ENCODE measurements around the gene FKBP2. TPM values are rescaled to one million over a fixed set of nuclear protein-coding genes. Genes with fewer than 3 reads are reported as not detected.

The FKBP2 gene
- total RNA-seq, 1 experiment from 2014 or later = 27.8 TPM

- Histone ChIP-seq H3K79me2 (ENCODE audit: low read length) (peaks cover 29% of the 10 kb centered on the region), H3K4me2 (ENCODE audit: low read depth, low read length, poor library complexity, severe bottlenecking) (peak overlapping the region; percentile 80), H3K4me1 (ENCODE audit: low read length) (peaks cover 54% of the 10 kb centered on the region), H3K9ac (ENCODE audit: low read length) (peak overlapping the region; percentile 88), H2AFZ (ENCODE audit: low read length) (no peak overlapping the region), H3K9me2 (replicated peaks; ENCODE audit: insufficient read depth, low read length) (no peaks in the 10 kb centered on the region), H3K36me3 (ENCODE audit: insufficient read depth, low read length) (peaks cover 10% of the 10 kb centered on the region; the same call in 1 of the 2 replicates), H3K9me3 (ENCODE audit: low read length) (no peaks in the 10 kb centered on the region), H4K20me1 (ENCODE audit: insufficient read depth, low read depth, low read length) (peaks cover 6% of the 10 kb centered on the region; the same call in 1 of the 2 replicates), H3K27me3 (ENCODE audit: low read length) (no peaks in the 10 kb centered on the region), H3K27ac (ENCODE audit: low read length) (peak overlapping the region; percentile 81), H3K4me3 (ENCODE audit: low read length) (peak overlapping the region; percentile 85)
- DNase-seq = peak; percentile 100
These were observed 271 bp downstream of the FKBP2 start for GRCh38 chr11:64241241-64241490.

GRCh38 chr11:64241491-64242374 lies 838 bp downstream of the FKBP2 start:
- peak; percentile 87 for DNase-seq
- Histone ChIP-seq H3K27ac (ENCODE audit: low read length) (peak overlapping the region; percentile 84), H3K9ac (ENCODE audit: low read length) (peak overlapping the region; percentile 93), H3K4me2 (ENCODE audit: low read depth, low read length, poor library complexity, severe bottlenecking) (peak overlapping the region; percentile 80), H3K27me3 (ENCODE audit: low read length) (no peaks in the 10 kb centered on the region), H3K4me1 (ENCODE audit: low read length) (peaks cover 54% of the 10 kb centered on the region), H3K36me3 (ENCODE audit: insufficient read depth, low read length) (peaks cover 10% of the 10 kb centered on the region; the same call in 1 of the 2 replicates), H3K9me3 (ENCODE audit: low read length) (no peaks in the 10 kb centered on the region), H3K9me2 (replicated peaks; ENCODE audit: insufficient read depth, low read length) (no peaks in the 10 kb centered on the region), H3K4me3 (ENCODE audit: low read length) (peak overlapping the region; percentile 85), H4K20me1 (ENCODE audit: insufficient read depth, low read depth, low read length) (peaks cover 6% of the 10 kb centered on the region; the same call in 1 of the 2 replicates), H2AFZ (ENCODE audit: low read length) (peak overlapping the region; percentile 30; the same call in 1 of the 2 replicates), H3K79me2 (ENCODE audit: low read length) (peaks cover 30% of the 10 kb centered on the region)

GRCh38 chr11:64243236-64243854 lies 2.5 kb downstream of the FKBP2 start:
- H3K4me3 ChIP-seq (ENCODE audit: low read length) = peak overlapping the region; percentile 85
- H3K9me2 ChIP-seq (replicated peaks; ENCODE audit: insufficient read depth, low read length) = no peaks in the 10 kb centered on the region
- H3K4me2 ChIP-seq (ENCODE audit: low read depth, low read length, poor library complexity, severe bottlenecking) = peak overlapping the region; percentile 80
- DNase-seq = peak; percentile 59
- H3K36me3 ChIP-seq (ENCODE audit: insufficient read depth, low read length) = peaks cover 4% of the 10 kb centered on the region; the same call in 1 of the 2 replicates
- H4K20me1 ChIP-seq (ENCODE audit: insufficient read depth, low read depth, low read length) = peaks cover 6% of the 10 kb centered on the region; the same call in 1 of the 2 replicates
- no peaks in the 10 kb centered on the region for H3K27me3 ChIP-seq (ENCODE audit: low read length)
- peaks cover 30% of the 10 kb centered on the region for H3K79me2 ChIP-seq (ENCODE audit: low read length)
- H3K4me1 ChIP-seq (ENCODE audit: low read length) = peaks cover 66% of the 10 kb centered on the region
- 0 out of 2 replicates have a peak overlapping the region, but pooled peaks have one; percentile 84 for H3K27ac ChIP-seq (ENCODE audit: low read length)
- H3K9ac ChIP-seq (ENCODE audit: low read length) = peak overlapping the region; percentile 93
- H3K9me3 ChIP-seq (ENCODE audit: low read length) = no peaks in the 10 kb centered on the region
- no peak overlapping the region for H2AFZ ChIP-seq (ENCODE audit: low read length)

- peaks cover 4% of the 10 kb centered on the region; the same call in 1 of the 2 replicates for H3K36me3 ChIP-seq (ENCODE audit: insufficient read depth, low read length)
- no peaks in the 10 kb centered on the region for H3K27me3 ChIP-seq (ENCODE audit: low read length)
- 0 out of 2 replicates have a peak overlapping the region, but pooled peaks have one; percentile 3 for H3K27ac ChIP-seq (ENCODE audit: low read length)
- no peak overlapping the region for H2AFZ ChIP-seq (ENCODE audit: low read length)
- H3K9ac ChIP-seq (ENCODE audit: low read length) = peak overlapping the region; percentile 93; the same call in 1 of the 2 replicates
- H3K79me2 ChIP-seq (ENCODE audit: low read length) = peaks cover 30% of the 10 kb centered on the region
- H3K4me1 ChIP-seq (ENCODE audit: low read length) = peaks cover 60% of the 10 kb centered on the region
- no peaks in the 10 kb centered on the region for H3K9me3 ChIP-seq (ENCODE audit: low read length)
- peaks cover 6% of the 10 kb centered on the region; the same call in 1 of the 2 replicates for H4K20me1 ChIP-seq (ENCODE audit: insufficient read depth, low read depth, low read length)
- peak; percentile 43 for DNase-seq
- no peaks in the 10 kb centered on the region for H3K9me2 ChIP-seq (replicated peaks; ENCODE audit: insufficient read depth, low read length)
- peak overlapping the region; percentile 80 for H3K4me2 ChIP-seq (ENCODE audit: low read depth, low read length, poor library complexity, severe bottlenecking)
- no peak overlapping the region for H3K4me3 ChIP-seq (ENCODE audit: low read length)
These were observed 3.2 kb downstream of the FKBP2 start for GRCh38 chr11:64244107-64244506.

- Histone ChIP-seq H3K4me2 (ENCODE audit: low read depth, low read length, poor library complexity, severe bottlenecking) (peak overlapping the region; percentile 88), H4K20me1 (ENCODE audit: insufficient read depth, low read depth, low read length) (peaks cover 6% of the 10 kb centered on the region; the same call in 1 of the 2 replicates), H2AFZ (ENCODE audit: low read length) (no peak overlapping the region), H3K27ac (ENCODE audit: low read length) (peak overlapping the region; percentile 88), H3K27me3 (ENCODE audit: low read length) (no peaks in the 10 kb centered on the region), H3K79me2 (ENCODE audit: low read length) (peaks cover 30% of the 10 kb centered on the region), H3K4me3 (ENCODE audit: low read length) (peak overlapping the region; percentile 97), H3K36me3 (ENCODE audit: insufficient read depth, low read length) (peaks cover 4% of the 10 kb centered on the region; the same call in 1 of the 2 replicates), H3K9me2 (replicated peaks; ENCODE audit: insufficient read depth, low read length) (no peaks in the 10 kb centered on the region), H3K4me1 (ENCODE audit: low read length) (peaks cover 53% of the 10 kb centered on the region), H3K9me3 (ENCODE audit: low read length) (no peaks in the 10 kb centered on the region), H3K9ac (ENCODE audit: low read length) (peak overlapping the region; percentile 96)
- DNase-seq = peak; percentile 40
These were observed 4.1 kb downstream of the FKBP2 start for GRCh38 chr11:64244966-64245365.

- H3K4me1 ChIP-seq (ENCODE audit: low read length) = peaks cover 49% of the 10 kb centered on the region
- H3K36me3 ChIP-seq (ENCODE audit: insufficient read depth, low read length) = peaks cover 4% of the 10 kb centered on the region; the same call in 1 of the 2 replicates
- no peaks in the 10 kb centered on the region for H3K9me2 ChIP-seq (replicated peaks; ENCODE audit: insufficient read depth, low read length)
- H3K4me3 ChIP-seq (ENCODE audit: low read length) = peak overlapping the region; percentile 97
- H2AFZ ChIP-seq (ENCODE audit: low read length) = no peak overlapping the region
- peak overlapping the region; percentile 96 for H3K9ac ChIP-seq (ENCODE audit: low read length)
- H3K27me3 ChIP-seq (ENCODE audit: low read length) = no peaks in the 10 kb centered on the region
- peaks cover 6% of the 10 kb centered on the region; the same call in 1 of the 2 replicates for H4K20me1 ChIP-seq (ENCODE audit: insufficient read depth, low read depth, low read length)
- peak; percentile 76 for DNase-seq
- H3K27ac ChIP-seq (ENCODE audit: low read length) = peak overlapping the region; percentile 88
- peaks cover 30% of the 10 kb centered on the region for H3K79me2 ChIP-seq (ENCODE audit: low read length)
- H3K4me2 ChIP-seq (ENCODE audit: low read depth, low read length, poor library complexity, severe bottlenecking) = peak overlapping the region; percentile 88
- H3K9me3 ChIP-seq (ENCODE audit: low read length) = no peaks in the 10 kb centered on the region
These were observed 4.5 kb downstream of the FKBP2 start for GRCh38 chr11:64245401-64245796.

GRCh38 chr11:64245797-64246620 lies 5.1 kb downstream of the FKBP2 start:
- Histone ChIP-seq H3K79me2 (ENCODE audit: low read length) (peaks cover 30% of the 10 kb centered on the region), H2AFZ (ENCODE audit: low read length) (no peak overlapping the region), H3K27ac (ENCODE audit: low read length) (peak overlapping the region; percentile 88), H3K9me2 (replicated peaks; ENCODE audit: insufficient read depth, low read length) (no peaks in the 10 kb centered on the region), H3K4me2 (ENCODE audit: low read depth, low read length, poor library complexity, severe bottlenecking) (peak overlapping the region; percentile 88), H3K4me1 (ENCODE audit: low read length) (peaks cover 53% of the 10 kb centered on the region), H3K36me3 (ENCODE audit: insufficient read depth, low read length) (peaks cover 4% of the 10 kb centered on the region; the same call in 1 of the 2 replicates), H3K9ac (ENCODE audit: low read length) (peak overlapping the region; percentile 96), H3K9me3 (ENCODE audit: low read length) (no peaks in the 10 kb centered on the region), H3K27me3 (ENCODE audit: low read length) (no peaks in the 10 kb centered on the region), H4K20me1 (ENCODE audit: insufficient read depth, low read depth, low read length) (peaks cover 6% of the 10 kb centered on the region; the same call in 1 of the 2 replicates), H3K4me3 (ENCODE audit: low read length) (peak overlapping the region; percentile 97)
- peak; percentile 86 for DNase-seq

All from Karpas-422 (cell line).